HG02970 (cell line): Measurements from ENCODE around the gene PTDSS2.
"Not testable (repeated sequence)": the region's sequence is repeated elsewhere in the genome, so short reads cannot be mapped to it uniquely, and the experiment has no call there.

Experiments used
- ATAC-seq: cut with Tn5 transposase; IDR thresholded peaks from one replicate; pipeline ENCODE4 v1.9.1; 2021; ENCODE audit warnings: mild to moderate bottlenecking, moderate library complexity, moderate number of reproducible peaks; ENCODE audit not compliant: unreplicated experiment, low FRiP score

Gene PTDSS2

GRCh38 chr11:449889-450808 lies at the start of gene PTDSS2:
PTDSS2 (plus strand) TSS chr11:450279; CDS start chr11:450456, 177 bp downstream.
- peak; percentile 61 for ATAC-seq

GRCh38 chr11:401196-401595 lies 48.9 kb upstream of the PTDSS2 start:
- ATAC-seq, result not testable (repeated sequence)

GRCh38 chr11:403021-403760 lies 46.9 kb upstream of the PTDSS2 start:
- no peak for ATAC-seq

GRCh38 chr11:403761-404431 lies 46.2 kb upstream of the PTDSS2 start:
- ATAC-seq, result no peak

GRCh38 chr11:404551-405264 lies 45.4 kb upstream of the PTDSS2 start:
- ATAC-seq, result no peak

- ATAC-seq, result no peak
Measured at GRCh38 chr11:405323-405953, 44.6 kb upstream of the PTDSS2 start.

- no peak for ATAC-seq
Measured at GRCh38 chr11:405954-406795, 43.9 kb upstream of the PTDSS2 start.

- peak; percentile 64 for ATAC-seq
Measured at GRCh38 chr11:406796-407650, 43.1 kb upstream of the PTDSS2 start.

GRCh38 chr11:407651-408123 lies 42.4 kb upstream of the PTDSS2 start:
- ATAC-seq, result no peak

GRCh38 chr11:408154-409007 lies 41.7 kb upstream of the PTDSS2 start:
- no peak for ATAC-seq

GRCh38 chr11:409008-409599 lies 41.0 kb upstream of the PTDSS2 start:
- ATAC-seq, result no peak

- ATAC-seq, result no peak
Measured at GRCh38 chr11:409600-410483, 40.2 kb upstream of the PTDSS2 start.

- ATAC-seq, result not testable (repeated sequence)
Measured at GRCh38 chr11:410711-411110, 39.4 kb upstream of the PTDSS2 start.

- not testable (repeated sequence) for ATAC-seq
Measured at GRCh38 chr11:411520-411919, 38.6 kb upstream of the PTDSS2 start.

GRCh38 chr11:412641-413119 lies 37.4 kb upstream of the PTDSS2 start:
- ATAC-seq, result no peak
